GM19099 (cell line): ENCODE data around the gene PPP1R9A.

Experiments used
- POLR2A ChIP-seq: IDR thresholded peaks from 3 replicates; pipeline ENCODE4 v1.6.1; 2011; ENCODE audit warnings: low read depth; ENCODE audit not compliant: insufficient read length; ENCODE audit errors: extremely low read depth

Gene PPP1R9A

GRCh38 chr7:95066737-95067530 lies 159.5 kb downstream of the PPP1R9A start:
- no peak for TF ChIP-seq POLR2A

DNA sequence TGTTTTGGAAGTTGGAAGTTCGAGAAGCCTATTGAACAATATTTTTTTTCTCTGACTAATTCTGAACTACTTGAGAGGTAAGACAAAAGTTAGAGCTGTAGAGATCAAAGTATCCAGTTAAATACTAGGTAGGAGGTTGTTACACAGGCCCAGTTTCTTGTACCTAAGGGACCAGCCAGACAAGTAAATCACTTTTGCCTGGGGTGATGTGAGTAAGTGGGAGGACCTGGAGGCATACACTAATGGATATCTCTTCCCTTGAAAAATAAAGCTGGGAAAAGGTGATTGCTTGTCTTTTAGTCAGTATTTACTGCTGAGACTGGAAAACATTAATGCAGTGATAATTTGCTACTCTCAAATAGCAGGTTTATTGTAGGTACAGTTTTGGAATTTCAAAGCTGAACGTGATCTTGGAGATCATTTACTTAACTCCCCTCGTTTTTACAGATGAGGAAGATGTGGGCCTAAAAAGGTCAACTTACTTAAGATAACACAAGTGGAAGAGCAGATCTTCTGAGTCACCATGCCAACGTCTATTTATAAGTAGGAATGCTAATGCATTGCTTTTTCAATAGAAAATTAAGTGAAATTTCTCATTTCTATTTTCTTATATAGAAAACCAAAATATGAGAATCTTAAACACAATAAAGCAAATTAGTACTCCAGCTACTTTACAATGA lies 181.3 kb downstream of the PPP1R9A start:
- no peak for TF ChIP-seq POLR2A

- no peak for TF ChIP-seq POLR2A
Observed at GRCh38 chr7:95089414-95090315, 182.3 kb downstream of the PPP1R9A start.

DNA sequence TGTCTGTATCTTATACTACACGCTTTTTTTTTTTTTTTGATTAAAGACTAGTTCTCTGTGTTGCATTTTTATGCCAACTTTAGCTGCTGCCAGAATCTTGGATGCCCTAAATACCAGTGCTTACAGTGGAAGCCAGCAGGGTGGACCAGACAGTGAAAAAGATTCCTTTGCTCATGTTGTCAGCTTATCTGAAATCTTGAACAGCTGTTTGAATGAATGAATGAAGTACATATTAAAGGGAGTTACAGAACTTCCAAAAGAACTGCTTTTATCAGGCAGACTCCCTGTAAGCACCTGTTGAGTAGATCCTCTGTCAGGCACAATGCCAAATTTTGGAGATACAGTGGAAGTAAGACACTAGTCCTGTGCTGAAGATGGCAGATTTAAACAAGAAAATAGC lies 184.9 kb downstream of the PPP1R9A start:
- no peak for TF ChIP-seq POLR2A

GRCh38 chr7:95095259-95095965 lies 188.0 kb downstream of the PPP1R9A start:
- no peak for TF ChIP-seq POLR2A

DNA sequence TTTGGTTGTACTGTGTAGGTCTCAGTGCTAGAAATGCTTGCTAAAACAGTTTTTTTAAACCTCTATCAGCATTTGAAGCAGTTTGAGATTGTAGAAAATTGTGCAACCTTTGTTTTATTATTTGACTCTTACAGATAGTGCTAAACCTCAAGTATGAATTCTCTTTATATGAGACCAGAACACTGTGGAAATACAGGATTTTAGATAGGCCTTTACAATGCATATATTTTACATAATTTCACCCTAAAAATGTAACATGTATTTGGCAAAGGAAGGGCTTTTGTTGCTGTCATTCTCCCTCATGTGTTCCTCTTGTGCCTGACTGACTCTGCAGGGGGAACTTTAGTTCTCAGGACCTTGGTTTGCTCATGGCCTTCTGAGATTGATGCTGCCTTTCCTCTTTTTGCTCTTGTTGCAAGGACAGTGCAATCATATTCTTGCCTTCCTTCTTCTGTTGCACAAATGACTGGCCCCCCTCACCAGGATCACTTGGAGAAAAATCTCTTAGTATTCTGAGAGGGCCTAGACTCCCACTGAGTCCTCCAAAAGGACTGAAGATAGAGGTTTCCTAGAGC lies 188.7 kb downstream of the PPP1R9A start:
- TF ChIP-seq POLR2A: no peak

- no peak for TF ChIP-seq POLR2A
Observed at GRCh38 chr7:95097291-95097690, 189.9 kb downstream of the PPP1R9A start.

DNA sequence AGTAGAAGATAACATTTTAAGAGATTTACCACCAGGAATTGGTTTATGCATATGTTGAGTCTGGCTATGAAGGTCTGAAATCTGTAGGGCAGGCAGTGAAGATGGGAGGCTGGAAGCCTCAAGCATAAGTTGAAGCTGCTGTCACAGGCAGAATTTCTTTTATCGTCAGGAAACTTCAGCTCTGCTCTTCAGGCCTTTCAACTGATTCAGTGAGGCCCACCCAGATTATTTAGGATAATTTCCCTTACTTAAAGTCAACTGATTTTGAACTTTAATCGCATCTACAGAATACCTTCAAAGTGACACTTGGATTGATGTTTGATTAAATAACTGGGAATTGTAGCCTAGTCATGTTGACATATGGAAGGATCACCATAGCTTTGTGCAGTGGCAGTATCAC lies 190.5 kb downstream of the PPP1R9A start:
- no peak for TF ChIP-seq POLR2A

DNA sequence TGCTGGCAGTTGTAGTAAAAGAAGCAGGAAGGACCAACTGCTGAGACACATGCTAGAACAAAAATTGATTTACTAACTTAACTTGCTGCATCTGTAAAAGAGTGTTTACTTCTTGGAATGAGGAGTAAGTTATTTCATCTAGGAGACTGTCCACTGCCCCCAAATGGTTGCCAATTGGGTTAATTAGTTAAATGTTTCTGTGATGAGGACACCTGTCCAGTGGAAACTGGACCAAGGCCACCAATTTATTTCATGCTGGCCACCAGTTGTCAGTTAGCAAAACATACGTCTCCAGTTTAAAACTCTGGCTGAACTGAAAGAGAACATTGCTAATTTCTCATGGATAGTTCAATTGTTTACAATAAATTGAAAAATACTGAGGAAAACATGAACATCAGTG lies 191.7 kb downstream of the PPP1R9A start:
- TF ChIP-seq POLR2A: no peak

DNA sequence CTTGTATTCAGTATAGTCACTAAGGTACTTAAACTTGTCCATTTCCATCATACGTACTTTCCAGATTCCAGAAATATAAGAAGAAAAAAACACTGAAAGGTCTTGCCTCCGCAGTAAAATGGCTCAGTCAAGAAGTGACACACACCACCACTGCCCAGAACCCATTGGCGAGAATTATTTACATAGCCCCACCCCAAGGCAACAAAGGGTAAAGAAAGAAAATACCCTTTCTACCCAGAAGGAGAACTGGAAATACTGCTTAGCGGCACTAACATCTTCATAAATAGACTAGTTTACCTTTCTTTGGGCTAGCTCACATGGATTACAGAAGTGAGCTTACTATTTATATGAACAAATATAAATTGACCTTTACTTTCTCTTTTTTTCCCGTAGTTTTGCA lies 194.0 kb downstream of the PPP1R9A start:
- TF ChIP-seq POLR2A: no peak

- no peak for TF ChIP-seq POLR2A
Observed at GRCh38 chr7:95102662-95103061, 195.3 kb downstream of the PPP1R9A start.

DNA sequence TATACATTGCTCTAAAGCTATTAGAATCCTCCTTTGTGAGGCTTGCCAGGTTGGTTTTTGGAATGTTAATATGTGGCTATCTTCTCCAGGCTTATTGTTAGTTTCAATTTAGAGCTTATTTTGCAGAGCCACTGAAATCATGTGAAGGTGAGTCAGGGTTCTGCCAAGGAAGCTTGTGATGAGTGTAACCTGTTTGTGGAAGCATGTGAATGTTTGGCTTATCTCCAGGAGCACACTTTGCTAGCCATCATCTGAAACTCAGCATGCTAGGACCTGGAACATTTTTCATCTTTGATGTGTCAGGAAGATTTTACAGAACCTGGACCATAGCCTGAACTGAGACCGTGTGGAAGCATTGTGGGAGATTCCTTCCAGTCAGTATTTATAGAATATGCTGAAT lies 197.3 kb downstream of the PPP1R9A start:
- no peak for TF ChIP-seq POLR2A

DNA sequence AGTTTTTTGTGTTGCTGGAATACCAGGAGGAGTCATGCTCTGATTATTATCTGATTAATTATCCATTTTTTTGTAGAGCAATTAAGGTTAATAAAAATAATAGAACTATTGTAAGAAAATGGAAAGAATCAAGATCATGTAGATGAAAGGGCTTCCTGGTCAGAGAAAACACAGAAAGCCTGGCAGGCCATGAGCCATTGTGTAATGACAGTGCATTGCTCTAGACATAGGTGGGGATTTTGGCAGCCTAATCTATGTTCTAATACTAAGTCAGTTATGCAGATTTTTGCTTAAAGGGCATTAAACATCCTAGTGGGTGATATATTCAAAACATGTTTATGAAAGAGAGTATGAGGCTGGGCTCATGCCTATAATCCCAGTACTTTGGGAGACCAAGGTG lies 198.2 kb downstream of the PPP1R9A start:
- no peak for TF ChIP-seq POLR2A

- TF ChIP-seq POLR2A: no peak
Observed at GRCh38 chr7:95106401-95106800, 199.0 kb downstream of the PPP1R9A start.

DNA sequence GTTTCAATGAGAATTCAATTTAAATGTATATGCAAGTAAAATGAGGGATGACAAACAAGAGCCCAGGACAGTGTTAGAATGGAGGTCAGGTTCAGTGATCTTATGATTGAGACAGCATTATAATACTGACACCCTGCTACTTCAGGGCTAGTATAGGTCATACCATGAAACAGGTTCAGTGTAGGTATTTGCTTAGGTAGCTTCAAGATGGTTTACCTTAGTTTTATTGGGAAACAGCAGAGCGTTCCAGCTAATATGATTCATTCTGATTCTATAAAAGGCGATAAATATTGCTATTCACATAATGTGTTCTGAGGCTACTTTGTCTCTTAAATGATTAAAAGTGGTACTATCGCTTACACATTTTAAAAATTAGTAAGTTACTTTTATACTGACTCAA lies 203.3 kb downstream of the PPP1R9A start:
- no peak for TF ChIP-seq POLR2A

DNA sequence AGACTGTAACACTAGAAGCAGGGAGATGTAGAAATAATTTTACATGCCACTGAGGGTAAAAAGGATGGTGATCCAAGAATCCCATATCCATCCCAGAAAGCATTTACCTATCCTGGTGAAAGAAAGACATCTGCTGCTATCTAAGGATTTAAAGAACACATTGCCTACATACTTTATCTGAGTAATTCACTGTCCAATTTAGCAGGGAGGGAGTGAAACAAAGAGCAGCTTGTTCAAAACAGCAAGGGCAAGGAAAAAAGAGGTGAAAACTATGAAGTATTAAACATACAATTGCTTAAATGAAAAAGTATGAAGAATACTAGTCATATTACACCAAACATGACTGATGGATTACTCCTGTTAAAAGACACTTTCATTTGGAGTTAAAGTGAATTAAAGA lies 206.2 kb downstream of the PPP1R9A start:
- TF ChIP-seq POLR2A: no peak
